Measurements from ENCODE around the gene AOPEP. TPM values are rescaled to one million over a fixed set of nuclear protein-coding genes. Genes with fewer than 3 reads are reported as not detected.

The AOPEP gene
- total RNA-seq, 6 donors from 2014 or later = 55.4 to 410 (median 111) TPM

DNA sequence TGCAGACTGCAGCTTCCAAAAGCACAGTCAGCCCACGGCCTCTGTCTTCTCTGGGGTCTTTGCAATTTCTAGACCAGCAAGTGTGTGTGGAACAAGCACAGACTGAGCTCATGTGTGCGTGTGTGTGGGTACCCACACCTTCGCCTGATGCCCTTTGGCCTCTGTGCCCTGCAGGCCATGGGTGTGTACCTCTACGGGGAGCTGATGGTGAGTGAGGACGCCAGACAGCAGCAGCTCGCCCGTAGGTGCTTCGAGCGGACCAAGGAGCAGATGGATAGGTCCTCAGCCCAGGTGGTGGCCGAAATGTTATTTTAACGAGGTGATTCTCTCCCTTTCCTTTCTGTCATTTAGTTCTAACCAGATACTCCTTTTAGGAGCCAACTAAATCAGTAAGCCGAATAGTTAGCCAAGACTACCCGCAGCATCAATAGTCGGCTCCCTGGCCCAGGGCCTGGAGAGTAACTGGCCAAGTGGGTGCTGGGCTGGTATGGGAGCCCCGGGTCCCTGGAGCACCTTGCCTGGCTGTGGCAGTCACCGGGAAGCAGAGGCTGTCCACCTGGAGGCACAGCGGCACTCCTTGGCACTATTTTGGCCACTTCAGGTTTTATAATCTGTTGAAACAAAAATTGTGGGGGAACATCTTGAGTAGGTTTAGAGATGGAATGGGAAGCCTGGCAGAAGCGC, 356.0 kb downstream of the AOPEP start:
- Histone ChIP-seq H3K4me3 (no peak overlapping the region), H3K36me3 (peaks cover 10 to 65% (median 53%) of the 10 kb centered on the region in 4 donors), H3K9me3 (no peaks in the 10 kb centered on the region), H3K4me1 (peaks cover 17 to 27% (median 20%) of the 10 kb centered on the region in 4 donors), H3K27me3 (no peaks in the 10 kb centered on the region), H3K27ac (peak overlapping the region in 1 of 4 donors; percentile 49)
- DNase-seq (no peak), ATAC-seq (ENCODE audit: low FRiP score in 2 of 2) (no peak)
- TF ChIP-seq POLR2AphosphoS5 (IDR thresholded peaks at IDR 0.05) = no peak
- TF ChIP-seq POLR2A (IDR thresholded peaks at IDR 0.05) = no peak
- TF ChIP-seq EP300 (IDR thresholded peaks at IDR 0.05) = no peak
- TF ChIP-seq, protein P1, sequence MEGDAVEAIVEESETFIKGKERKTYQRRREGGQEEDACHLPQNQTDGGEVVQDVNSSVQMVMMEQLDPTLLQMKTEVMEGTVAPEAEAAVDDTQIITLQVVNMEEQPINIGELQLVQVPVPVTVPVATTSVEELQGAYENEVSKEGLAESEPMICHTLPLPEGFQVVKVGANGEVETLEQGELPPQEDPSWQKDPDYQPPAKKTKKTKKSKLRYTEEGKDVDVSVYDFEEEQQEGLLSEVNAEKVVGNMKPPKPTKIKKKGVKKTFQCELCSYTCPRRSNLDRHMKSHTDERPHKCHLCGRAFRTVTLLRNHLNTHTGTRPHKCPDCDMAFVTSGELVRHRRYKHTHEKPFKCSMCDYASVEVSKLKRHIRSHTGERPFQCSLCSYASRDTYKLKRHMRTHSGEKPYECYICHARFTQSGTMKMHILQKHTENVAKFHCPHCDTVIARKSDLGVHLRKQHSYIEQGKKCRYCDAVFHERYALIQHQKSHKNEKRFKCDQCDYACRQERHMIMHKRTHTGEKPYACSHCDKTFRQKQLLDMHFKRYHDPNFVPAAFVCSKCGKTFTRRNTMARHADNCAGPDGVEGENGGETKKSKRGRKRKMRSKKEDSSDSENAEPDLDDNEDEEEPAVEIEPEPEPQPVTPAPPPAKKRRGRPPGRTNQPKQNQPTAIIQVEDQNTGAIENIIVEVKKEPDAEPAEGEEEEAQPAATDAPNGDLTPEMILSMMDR (IDR thresholded peaks at IDR 0.05) = no peak
- WGBS, 2 donors = 90% methylated on average over 18 of the region's 18 CpGs

DNA sequence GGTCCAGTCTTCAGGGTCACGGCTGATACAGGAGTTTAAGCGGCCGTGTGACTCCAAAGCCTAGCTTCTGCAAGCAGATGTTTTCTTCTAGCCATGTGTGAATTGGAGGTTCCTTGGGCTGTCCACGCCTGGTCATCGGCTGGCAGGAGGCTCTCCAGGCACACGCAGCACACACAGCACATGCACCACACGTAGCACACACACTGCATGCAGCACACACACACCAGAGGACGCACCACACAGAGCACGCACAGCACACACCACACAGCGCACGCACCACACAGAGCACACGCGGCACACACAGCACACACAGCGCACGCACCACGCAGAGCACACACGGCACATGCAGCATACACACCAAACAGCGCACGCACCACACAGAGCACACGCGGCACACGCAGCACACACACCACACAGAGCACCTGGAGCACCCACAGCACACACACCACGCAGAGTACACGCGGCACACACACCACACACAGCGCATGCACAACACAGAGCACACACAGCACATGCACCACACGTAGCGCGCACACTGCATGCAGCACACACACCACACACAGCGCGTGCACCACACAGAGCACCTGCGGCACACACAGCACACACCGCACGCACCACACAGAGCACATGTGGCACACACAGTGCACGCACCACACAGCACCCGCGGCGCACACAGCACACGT, 356.7 kb downstream of the AOPEP start:
- H3K36me3 ChIP-seq = peaks cover 10 to 62% (median 53%) of the 10 kb centered on the region in 4 donors
- WGBS, 2 donors = 92 to 97% methylated on average over 33 to 39 of the region's 39 CpGs
- no peak for DNase-seq

GRCh38 chr9:95084254-95084934, 357.9 kb downstream of the AOPEP start:
- Histone ChIP-seq H3K27ac (no peak overlapping the region), H3K4me1 (peaks cover 3 to 12% (median 8%) of the 10 kb centered on the region in 4 donors), H3K4me3 (no peak overlapping the region), H3K27me3 (no peaks in the 10 kb centered on the region), H3K9me3 (no peaks in the 10 kb centered on the region), H3K36me3 (peaks cover 10 to 66% (median 53%) of the 10 kb centered on the region in 4 donors)
- DNase-seq = no peak
- TF ChIP-seq EP300 (IDR thresholded peaks at IDR 0.05) (no peak), POLR2A (IDR thresholded peaks at IDR 0.05) (no peak), POLR2AphosphoS5 (IDR thresholded peaks at IDR 0.05) (no peak)
- TF ChIP-seq, protein P1 (IDR thresholded peaks at IDR 0.05) = no peak
- ATAC-seq (ENCODE audit: low FRiP score in 2 of 2) = no peak
- 90 to 92% methylated on average over 17 to 18 of the region's 19 CpGs for WGBS, 2 donors

More for the DNA sequence above, 356.7 kb downstream of the AOPEP start:
- Histone ChIP-seq H3K4me3 (no peak overlapping the region), H3K27me3 (no peaks in the 10 kb centered on the region), H3K9me3 (no peaks in the 10 kb centered on the region), H3K4me1 (peaks cover 13 to 23% (median 16%) of the 10 kb centered on the region in 4 donors), H3K27ac (no peak overlapping the region)
- ATAC-seq (ENCODE audit: low FRiP score in 2 of 2) = peak in 1 of 2 donors; percentile 5
- TF ChIP-seq, protein P1 (IDR thresholded peaks at IDR 0.05) = no peak
- no peak for TF ChIP-seq POLR2AphosphoS5 (IDR thresholded peaks at IDR 0.05)
- TF ChIP-seq EP300 (IDR thresholded peaks at IDR 0.05) = no peak
- no peak for TF ChIP-seq POLR2A (IDR thresholded peaks at IDR 0.05)

- Histone ChIP-seq H3K27me3 (no peaks in the 10 kb centered on the region), H3K4me3 (no peak overlapping the region), H3K4me1 (peaks cover 8 to 18% (median 9%) of the 10 kb centered on the region in 4 donors), H3K9me3 (no peaks in the 10 kb centered on the region), H3K27ac (no peak overlapping the region), H3K36me3 (peaks cover 10 to 68% (median 53%) of the 10 kb centered on the region in 4 donors)
- DNase-seq (peak in 1 of 2 donors; percentile 17), ATAC-seq (ENCODE audit: low FRiP score in 2 of 2) (no peak)
- WGBS, 2 donors = 94 to 95% methylated on average over 29 of the region's 29 CpGs
- TF ChIP-seq EP300 (IDR thresholded peaks at IDR 0.05) (no peak), POLR2A (IDR thresholded peaks at IDR 0.05) (no peak), POLR2AphosphoS5 (IDR thresholded peaks at IDR 0.05) (no peak)
- TF ChIP-seq, protein P1 (IDR thresholded peaks at IDR 0.05) = no peak
Measured at GRCh38 chr9:95085036-95085770, 358.7 kb downstream of the AOPEP start.

Data from upper lobe of left lung (tissue), 6 donors.